GM19452 (cell line): Measurements from ENCODE around the gene TLCD3B.
A peak's percentile ranks its signal among the peaks of the same experiment; 100 is the strongest.

Experiments
- ATAC-seq: cut with Tn5 transposase; IDR thresholded peaks from one replicate; pipeline ENCODE4 v1.9.1; 2021; ENCODE audit not compliant: unreplicated experiment

The TLCD3B gene, protein sequence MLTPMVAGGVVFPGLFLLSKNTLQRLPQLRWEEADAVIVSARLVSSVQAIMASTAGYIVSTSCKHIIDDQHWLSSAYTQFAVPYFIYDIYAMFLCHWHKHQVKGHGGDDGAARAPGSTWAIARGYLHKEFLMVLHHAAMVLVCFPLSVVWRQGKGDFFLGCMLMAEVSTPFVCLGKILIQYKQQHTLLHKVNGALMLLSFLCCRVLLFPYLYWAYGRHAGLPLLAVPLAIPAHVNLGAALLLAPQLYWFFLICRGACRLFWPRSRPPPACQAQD

DNA sequence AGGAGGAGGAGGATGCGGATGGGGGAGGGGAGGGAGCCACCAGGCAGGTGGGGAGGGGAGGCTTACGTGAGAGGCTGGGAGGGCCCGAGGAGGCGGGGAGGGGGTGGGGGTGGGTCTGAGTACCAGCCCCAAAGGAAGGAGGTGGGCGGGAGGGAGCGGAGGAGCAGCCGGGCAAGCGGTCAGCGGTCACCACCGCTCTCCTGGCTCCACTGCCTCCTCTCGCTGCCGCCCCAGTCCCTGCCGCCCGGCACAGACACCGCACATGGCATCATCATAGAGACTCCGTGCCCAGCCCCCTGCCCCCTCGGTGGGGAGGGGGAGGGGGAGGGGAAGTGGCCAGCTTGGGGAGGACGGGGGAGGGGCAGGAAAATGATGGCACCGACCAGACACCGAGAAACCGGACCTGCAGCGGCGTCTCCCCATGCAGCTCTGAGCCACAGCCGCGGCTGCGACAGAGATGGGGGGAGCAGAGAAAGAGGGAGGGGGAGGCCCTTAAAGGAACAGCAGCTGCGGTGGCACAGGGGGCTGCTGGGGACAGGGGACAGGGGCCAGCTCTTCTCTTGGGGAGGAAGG is at the start of gene TLCD3B:
Gene TLCD3B, minus strand, starts transcription at position 431 of the 573 bp plus-strand sequence. CDS start 744 bp downstream, outside the sequence.
- ATAC-seq = no peak

DNA sequence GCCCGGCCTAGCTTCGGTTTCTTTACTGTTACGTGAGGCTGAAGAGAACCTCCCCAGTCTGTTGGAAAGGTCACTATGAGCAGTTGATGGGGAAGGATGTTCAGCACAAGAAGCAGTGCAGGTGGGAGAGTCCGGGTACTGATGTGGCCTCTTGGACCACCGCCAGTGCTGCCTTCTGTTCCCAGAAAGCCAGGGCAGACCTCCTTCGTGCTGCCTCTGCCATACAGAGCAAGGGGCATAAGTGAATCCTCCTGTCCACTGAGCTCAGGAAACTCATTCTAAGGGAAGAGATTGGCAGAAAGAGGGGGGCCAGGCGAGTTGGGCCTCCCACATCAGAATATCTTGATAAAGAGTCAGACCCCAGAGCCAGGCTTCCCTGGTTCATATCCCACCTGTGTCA is 48.4 kb upstream of the TLCD3B start:
- ATAC-seq = no peak

DNA sequence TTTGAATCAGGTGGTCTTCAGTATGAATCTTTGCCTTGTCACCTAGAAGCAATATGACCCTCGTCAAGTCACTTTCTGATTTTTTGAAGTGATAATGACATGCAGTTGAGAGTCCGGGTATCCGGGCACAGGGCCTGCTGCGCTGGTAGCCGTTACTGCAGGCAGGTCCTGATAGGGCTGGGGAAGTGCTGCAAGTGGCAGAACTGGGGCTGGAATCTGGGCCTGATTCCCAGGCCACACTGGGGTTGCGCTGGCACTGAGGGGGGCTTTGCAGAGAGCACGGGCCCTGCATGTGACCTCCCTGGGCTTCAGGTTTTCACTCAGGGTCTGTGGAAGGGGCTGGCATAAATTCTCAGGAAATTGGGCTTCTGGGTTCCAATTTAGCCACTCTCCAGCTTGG is 47.7 kb upstream of the TLCD3B start:
- no peak for ATAC-seq

DNA sequence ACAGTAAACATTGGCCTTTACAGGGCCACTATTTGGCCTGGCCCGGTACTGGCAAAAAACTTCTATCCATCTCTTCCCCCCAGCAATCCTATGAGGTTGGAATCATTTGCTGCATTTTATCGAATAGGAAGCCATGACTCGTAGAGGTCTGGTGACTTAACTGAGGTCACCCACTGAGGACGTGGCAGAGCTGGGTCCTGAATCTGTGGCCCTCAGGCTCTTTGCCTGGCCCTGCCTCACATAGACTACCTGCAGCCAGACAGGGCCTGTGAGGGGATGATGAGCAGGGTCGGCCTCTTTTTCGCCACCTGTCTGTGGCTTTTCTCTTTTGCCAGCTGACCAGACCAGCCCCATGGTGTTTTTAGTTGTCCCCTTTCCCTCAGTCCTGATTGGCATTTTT is 46.6 kb upstream of the TLCD3B start:
- no peak for ATAC-seq

DNA sequence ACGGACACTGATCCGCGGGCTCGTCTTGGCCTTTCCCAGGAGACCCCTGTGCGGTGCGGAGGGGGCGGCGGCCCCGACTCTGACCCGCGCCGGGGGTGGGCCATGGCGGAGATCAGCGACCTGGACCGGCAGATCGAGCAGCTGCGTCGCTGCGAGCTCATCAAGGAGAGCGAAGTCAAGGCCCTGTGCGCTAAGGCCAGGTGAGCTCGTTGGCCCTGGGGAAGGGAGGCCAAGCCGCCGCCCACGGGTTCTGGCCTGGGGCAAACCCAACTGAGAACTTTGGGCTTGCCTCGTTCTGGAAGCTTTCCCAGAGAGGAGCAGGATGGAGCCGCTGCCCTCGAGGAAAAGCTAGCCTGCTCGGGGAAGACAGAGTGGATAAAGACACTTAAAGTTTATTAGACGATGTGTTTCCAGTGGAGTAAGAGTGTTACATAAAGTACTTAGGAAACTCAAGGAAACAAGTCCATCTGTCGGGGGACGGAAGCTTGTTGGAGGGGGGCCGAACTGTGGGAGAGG is 45.3 kb upstream of the TLCD3B start:
- ATAC-seq = peak; percentile 28

DNA sequence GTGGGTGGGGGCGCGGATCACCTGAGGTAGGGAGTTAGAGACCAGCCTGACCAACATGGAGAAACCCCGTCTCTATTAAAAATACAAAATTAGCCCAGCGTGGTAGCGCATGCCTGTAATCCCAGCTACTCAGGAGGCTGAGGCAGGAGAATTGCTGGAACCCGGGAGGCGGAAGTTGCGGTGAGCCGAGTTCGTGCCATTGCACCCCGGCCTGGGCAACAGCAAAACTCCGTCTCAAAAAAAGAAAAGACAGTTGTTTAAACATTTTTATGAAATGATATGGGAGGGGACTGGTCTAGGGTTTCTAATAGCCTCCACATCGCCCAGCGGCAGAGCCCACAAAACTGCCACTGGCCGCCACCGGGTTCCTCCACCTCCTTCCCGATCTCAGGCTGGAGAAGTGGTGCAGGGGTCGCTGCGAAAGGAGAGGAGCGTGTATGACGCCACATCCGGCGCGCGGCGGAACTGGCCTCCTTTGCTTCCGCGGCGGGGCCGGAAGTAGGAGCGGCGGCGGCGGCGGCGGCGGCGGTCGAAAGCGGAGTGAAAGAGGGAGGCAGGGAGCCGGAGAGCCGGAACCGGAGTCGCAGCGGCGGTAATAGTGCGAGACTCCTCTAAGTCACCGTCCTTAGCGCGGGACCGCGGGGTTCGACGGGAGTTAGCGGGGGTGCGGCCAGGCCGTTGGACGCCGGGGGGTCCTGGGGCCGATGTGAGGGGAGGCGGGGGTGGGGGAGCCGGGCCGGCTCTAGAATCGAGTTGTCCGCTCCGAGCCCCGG is 44.6 kb upstream of the TLCD3B start, which contains the start of gene PPP4C:
Gene PPP4C, plus strand, starts transcription at position 492 of the 773 bp plus-strand sequence. CDS start 384 bp downstream, outside the sequence.
- peak; percentile 68 for ATAC-seq

DNA sequence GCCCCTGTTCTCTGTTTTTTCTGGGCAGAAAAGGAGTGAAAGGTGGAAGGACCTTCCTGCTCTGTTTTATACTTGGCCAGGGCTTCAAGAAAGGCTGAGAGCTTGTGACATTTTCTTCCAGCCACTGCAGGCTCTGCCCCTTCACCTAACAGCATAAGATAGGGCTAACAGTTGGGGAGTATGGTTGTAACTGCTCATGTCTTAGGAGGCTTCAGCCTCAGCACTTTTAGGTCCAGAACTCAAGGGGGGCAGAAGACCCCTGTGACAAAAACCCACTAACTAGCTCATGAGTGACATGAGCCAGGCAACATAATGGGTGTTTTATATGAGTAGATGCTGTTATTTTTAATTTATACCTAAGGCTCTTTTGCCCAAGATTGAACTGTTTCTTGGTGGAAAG is 39.4 kb upstream of the TLCD3B start:
- no peak for ATAC-seq

DNA sequence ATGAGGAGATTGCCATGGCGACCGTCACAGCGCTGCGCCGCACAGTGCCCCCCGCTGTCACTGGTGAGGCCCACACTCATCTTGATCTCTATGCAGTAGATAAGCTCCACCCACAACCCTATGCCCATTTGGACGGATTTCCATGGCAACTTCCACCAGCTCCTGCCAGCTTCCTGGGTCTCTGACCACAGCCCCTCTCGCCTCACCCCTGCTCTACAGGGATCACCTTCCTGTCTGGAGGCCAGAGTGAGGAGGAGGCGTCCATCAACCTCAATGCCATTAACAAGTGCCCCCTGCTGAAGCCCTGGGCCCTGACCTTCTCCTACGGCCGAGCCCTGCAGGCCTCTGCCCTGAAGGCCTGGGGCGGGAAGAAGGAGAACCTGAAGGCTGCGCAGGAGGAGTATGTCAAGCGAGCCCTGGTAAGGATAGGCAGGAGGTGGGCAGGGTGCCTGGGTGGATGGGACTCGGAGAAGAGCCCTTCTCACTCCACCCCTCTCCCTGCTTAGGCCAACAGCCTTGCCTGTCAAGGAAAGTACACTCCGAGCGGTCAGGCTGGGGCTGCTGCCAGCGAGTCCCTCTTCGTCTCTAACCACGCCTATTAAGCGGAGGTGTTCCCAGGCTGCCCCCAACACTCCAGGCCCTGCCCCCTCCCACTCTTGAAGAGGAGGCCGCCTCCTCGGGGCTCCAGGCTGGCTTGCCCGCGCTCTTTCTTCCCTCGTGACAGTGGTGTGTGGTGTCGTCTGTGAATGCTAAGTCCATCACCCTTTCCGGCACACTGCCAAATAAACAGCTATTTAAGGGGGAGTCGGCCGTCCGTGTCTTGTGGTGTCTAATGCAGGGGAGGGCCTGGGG is 38.8 kb upstream of the TLCD3B start:
- no peak for ATAC-seq

DNA sequence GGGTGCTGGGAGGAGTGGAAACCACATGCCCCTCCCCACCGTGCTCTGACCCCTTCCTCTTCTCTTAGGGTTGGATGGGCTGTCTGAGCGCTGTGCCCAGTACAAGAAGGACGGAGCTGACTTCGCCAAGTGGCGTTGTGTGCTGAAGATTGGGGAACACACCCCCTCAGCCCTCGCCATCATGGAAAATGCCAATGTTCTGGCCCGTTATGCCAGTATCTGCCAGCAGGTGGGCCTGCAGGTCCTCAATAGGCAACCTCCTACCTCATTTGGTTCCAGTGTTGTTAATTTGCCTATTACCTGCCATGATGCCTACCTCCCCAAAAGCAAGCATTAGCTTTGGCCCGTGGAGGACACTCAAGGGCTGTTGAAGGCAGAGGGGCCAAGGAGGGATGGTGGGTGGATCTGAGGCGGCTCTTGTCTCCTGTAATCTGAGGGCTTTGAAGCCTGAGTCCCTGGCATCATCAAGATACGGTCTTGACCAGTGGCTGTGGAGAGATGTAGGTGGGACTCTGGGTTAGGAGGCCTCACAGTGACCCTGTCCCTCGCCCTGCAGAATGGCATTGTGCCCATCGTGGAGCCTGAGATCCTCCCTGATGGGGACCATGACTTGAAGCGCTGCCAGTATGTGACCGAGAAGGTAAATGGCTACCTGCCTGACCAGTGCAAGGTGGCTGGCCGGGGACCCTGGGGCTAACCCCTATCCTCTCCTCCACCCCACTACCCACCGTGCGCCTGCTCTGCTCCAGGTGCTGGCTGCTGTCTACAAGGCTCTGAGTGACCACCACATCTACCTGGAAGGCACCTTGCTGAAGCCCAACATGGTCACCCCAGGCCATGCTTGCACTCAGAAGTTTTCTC is 37.9 kb upstream of the TLCD3B start:
- no peak for ATAC-seq

DNA sequence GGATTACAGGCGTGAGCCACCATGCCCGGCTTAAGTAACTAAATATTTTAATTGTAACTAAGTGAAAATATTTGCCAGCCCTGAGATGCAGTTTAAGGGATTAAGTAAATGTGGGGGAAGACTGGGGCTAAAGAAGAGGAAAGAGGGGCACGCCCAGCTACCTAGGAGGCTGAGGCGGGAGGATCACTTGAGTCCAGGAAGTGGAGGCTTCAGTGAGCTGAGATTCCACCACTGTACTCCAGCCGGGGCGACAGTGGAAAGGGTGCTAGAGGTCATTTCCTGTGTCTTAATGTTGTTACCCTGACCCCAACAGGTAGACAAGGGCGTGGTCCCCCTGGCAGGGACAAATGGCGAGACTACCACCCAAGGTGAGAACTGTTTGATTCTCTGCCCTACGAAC is 37.3 kb upstream of the TLCD3B start:
- ATAC-seq = no peak

DNA sequence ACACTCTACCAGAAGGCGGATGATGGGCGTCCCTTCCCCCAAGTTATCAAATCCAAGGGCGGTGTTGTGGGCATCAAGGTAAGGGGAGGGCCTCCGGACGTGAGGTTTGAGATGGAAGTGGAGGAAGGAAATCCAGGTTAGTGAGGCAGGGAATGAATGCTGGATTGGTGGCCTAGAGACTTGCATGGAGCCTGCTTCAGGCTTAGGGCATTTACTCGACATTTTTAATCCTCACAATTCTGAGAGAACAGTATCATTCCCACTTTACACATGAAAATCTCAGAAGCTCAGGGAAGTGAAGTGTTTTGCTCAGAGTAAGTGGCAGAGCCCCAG is 36.5 kb upstream of the TLCD3B start:
- ATAC-seq = no peak

DNA sequence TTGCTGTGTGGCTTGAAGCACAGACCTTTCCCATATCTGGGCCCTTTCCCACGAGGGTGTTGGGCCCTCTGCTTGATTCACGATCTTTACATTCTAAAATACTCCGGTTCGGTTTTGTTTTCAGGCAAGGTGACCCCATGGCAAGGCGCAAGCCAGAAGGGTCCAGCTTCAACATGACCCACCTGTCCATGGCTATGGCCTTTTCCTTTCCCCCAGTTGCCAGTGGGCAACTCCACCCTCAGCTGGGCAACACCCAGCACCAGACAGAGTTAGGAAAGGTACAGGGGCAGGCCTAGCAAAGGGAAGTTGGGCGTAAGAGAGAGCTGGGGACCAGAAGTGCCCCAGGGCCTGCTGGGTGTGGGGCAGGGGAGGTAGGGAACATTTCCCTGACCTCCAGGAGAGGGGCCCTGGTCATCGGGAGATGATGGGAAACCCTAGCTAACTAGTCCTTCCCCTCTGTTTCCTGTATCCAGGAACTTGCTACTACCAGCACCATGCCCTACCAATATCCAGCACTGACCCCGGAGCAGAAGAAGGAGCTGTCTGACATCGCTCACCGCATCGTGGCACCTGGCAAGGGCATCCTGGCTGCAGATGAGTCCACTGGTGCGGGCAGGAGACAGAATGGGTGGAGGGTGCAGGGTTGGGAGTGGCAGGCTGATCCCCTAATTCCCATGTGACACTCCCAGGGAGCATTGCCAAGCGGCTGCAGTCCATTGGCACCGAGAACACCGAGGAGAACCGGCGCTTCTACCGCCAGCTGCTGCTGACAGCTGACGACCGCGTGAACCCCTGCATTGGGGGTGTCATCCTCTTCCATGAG is 35.9 kb upstream of the TLCD3B start:
- ATAC-seq = no peak

DNA sequence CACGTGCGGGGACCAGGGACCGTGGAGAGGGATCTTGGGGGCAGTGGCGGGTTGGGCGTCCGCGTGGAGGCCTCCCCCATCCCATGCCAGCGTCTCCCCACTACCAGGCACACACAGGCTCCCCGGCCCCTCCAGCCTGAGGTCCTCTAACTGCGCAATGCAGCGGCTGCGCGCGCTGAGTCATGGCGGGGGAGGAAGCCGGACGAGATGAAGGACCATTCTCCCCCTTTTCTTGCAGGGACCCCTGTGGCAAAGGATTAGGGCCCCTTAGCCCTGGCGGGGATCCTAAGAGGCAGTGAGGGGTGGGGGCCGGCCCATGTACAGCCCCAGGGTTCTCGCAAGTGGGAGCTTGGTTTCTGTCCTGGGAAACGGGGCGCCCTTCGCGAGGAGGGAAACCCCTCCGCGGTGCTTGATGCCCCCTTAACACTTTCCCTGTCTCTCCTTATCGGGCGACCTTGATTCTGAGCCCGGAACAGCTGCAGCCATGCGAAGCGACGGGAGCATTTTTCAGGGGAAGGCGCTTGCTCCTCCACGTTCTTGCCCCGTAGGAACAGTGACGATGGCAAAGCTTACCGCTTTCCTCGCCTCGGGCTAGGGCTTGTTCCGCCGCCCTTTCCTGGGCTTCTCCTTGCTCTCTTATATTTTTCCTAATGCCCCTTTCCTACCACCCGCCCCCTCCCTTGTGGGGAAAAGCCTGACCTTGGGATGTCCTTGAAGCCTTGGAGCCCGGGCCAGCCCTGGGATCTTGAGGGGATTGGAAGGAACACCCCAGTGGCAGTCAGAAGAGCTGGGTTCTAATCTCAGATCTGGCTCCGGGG is 35.1 kb upstream of the TLCD3B start:
- no peak for ATAC-seq

DNA sequence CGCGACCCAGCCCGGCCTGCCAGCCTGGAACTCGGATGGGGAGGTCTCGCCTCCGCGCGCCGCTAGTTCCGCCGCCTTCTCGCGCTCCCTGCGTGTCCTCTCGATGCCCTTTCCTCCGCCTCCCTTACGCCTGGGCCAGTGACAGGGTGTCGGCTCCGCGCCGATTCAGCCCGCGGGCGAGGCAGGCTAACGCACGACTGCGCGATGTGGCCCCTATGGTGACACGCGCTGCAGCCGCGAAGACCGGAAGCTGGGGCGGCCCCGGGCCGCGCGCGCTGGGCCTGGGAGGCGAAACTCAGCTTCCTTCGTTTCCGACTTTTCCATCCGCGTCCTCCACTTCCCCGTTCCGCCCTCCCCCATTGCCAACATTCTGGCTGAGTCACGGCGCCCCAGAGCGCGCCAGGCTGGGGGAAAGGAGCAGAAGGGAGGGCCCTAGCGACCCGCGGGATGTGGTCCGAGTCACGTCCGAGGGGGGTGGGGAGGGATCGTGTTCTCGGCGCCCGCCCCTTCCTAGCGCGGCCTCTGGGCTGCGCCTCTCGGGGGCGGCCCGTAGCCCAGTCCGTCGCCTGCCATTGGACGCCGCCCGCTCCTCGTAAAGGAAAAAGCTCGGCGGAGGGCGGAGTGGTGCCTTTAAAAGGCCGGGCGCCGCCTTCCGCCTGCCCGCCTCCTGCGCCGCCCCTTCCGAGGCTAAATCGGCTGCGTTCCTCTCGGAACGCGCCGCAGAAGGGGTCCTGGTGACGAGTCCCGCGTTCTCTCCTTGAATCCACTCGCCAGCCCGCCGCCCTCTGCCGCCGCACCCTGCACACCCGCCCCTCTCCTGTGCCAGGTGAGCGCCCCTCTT is 34.3 kb upstream of the TLCD3B start, which contains the start of gene ALDOA:
Gene ALDOA, plus strand, starts transcription at position 659 of the 841 bp plus-strand sequence. CDS start 1,138 bp downstream, outside the sequence.
- peak; percentile 76 for ATAC-seq

DNA sequence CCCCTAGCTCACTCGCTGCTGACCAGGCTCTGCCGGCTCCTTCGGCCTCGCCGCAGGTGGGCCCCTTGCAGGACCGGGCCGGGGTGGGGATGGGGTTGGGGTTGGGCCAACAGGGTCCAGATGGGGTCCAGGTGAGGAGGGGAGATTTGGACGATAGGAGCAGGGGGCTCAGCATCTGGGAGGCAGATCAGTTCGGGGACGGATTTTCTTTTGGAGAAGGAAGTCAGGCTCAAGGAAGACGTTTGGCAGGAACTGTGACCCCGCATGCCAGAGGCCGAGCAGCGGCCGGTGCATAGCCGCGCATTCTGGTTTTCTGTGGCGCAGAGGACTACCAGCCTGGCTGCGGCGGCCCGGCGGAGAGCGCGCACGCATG is 33.6 kb upstream of the TLCD3B start:
- no peak for ATAC-seq

DNA sequence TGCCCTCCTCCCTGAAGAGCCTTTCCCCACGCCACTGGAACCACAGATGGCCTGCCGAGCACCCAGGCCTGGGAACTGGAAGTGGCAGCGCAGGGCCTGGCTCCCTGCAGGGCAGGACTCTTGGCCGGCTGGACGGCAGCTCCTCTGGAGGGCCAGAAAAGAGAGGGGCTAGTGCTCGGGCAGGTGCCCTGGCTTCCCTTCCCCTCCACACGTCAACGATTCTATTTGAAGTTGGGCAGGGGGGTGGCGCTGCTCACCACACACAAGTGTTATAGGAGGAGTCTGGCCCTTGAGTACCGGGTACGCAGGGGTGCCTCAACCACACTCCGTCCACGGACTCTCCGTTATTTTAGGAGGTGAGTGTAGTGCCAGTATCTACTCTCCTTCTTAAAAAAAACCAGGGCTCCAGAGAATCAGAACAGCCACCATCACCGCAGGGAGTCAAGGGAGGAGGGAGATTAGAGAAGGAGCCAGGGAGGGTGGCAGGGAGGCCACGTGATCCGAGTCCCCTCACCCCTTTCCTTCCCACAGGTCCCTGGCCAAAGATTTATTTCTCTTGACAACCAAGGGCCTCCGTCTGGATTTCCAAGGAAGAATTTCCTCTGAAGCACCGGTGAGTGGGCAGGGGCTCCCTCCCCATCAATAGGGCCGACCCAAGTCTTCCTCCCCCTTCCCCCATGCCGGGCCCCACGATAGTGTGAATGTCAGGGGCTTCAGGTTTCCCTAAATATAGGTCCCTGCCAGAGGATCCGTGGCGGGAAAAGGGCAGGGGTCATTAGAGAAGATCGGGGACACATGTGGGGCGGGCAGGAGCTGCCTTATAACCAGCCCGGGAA is 33.0 kb upstream of the TLCD3B start:
- ATAC-seq = no peak
